GM18499 (cell line): ENCODE measurements around the gene MCM7.
"Not testable (repeated sequence)": the region's sequence is repeated elsewhere in the genome, so short reads cannot be mapped to it uniquely, and the experiment has no call there.

Source experiments
- ATAC-seq: cut with Tn5 transposase; IDR thresholded peaks from one replicate; pipeline ENCODE4 v1.9.1; 2021; ENCODE audit warnings: moderate number of reproducible peaks; ENCODE audit not compliant: insufficient read depth, unreplicated experiment

Gene MCM7

DNA sequence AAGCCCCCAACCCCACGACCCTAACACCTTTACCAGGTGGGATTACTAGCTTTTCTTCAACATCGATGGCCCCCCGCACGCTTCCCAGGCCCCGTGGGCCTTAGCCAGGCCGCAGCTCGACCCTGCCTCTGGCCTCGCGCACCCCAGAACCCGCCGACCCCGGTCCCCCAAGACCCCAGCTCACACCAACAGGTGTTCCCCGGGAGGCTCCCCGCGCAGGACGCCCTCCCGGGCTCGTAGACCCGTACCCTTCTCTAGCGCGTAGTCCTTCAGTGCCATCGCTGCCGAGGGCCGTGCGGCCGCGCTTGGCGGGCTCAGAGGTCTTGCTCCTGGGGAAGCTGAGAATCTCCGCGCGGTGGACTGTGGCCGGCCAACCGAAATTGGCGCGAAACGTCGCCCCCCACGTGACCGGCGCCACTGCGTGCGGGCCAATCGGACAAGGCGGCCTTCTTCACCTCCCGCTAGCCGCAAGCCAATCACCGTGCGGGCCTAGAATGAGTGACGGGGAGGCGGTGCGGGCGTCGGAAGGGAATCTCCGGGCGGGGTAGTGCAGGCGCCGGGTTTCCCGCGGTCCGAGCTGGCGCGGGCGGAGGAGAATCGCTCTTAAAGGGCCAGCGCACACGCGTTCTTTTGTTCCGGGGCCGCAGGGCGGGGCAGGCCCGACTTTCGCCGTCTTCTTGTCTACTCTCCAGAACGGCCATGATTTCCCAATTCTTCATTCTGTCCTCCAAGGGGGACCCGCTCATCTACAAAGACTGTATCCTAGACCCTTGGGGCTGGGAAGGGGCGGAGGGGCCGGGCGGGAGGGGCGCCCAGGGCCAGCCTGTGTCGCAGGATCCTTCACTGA, at the start of gene MCM7, which contains the start of gene AP4M1:
Gene MCM7 (minus strand): TSS at position 382 of the 847 bp plus-strand sequence. CDS start 103 bp downstream, at position 279.
Gene AP4M1 (plus strand): TSS at position 628 of the 847 bp plus-strand sequence. CDS start 72 bp downstream, at position 700.
- peak; percentile 49 for ATAC-seq

DNA sequence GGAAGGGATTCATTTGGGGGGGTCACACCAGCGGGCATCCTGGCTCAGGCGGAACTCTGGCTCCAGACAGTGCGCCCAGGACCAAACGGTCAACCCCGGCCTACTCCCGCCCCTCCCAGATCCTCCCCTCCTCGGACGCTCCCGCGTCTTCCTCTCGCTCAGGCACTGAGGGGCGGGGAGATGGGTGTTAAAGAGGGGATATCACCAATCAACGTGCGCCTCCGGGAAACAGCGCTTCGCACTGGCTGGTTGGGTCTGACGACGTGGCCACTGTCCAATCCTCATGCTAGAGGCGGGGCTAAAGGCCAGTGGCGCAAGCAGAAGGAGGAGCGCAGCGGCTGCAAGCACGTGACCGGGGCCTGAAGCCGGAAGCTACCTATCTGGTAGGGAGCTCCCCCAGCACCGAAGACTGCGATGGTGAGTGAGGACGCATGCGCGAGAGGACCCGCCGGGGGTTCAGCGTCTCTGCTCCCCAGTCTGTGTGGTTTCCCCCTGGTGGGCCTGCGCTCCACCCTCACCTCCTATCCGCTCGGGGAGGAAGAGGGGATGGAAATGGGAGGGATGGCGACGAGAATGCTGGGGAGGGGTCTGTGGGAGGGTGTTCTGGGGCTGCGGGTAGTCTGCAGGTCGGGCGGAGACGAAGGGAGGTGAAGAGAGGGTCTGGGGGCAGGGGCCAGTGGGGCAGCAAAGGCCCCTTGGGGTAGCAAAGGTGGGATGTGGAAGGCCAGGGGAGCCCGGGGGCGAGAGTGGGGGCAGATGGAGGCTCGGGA, 47.5 kb upstream of the MCM7 start, which contains the start of gene LAMTOR4:
Gene LAMTOR4 (plus strand): TSS at position 360 of the 770 bp plus-strand sequence. CDS start 55 bp downstream, at position 415.
- ATAC-seq = peak; percentile 97

- no peak for ATAC-seq
Measured at GRCh38 chr7:100148225-100148558, 47.0 kb upstream of the MCM7 start.

DNA sequence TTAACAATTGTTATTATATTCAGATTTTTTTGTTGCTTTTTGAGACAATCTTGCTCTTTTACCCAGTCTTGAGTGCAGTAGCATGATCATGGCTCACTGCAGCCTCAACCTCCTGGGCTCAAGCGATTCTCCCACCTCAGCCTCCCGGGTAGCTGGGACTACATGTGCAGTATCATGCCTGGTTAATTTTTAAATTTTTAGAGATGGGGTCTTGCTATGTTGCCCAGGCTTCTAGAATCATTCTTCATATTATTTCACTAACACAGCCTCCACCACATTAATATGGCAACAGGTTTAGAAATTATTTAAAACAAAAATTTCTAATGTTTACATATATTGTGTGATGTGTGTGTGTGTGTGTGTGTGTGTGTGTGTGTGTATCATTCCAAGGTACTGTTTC, 46.1 kb upstream of the MCM7 start:
- ATAC-seq = no peak

GRCh38 chr7:100146350-100146749, 45.2 kb upstream of the MCM7 start:
- not testable (repeated sequence) for ATAC-seq

DNA sequence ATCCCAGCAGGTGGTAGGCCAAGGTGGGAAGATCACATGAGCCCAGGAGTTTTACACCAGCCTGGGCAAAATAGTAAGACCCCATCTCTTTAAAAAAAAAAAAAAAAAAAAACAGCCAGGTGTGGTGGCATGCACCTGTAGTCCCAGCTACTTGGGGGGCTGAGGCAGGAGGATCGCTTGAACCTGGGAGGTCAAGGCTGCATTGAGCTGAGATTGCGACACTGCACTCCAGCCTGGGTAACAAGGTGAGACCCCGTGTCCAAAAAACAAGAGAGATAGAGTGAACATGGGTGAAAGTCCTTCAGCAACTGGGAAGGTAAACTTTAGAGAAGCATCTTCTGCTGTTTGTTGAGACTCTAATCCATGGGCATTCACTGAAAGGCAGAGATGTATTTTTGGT, 41.3 kb upstream of the MCM7 start:
- no peak for ATAC-seq

- no peak for ATAC-seq
Measured at GRCh38 chr7:100141555-100141949, 40.4 kb upstream of the MCM7 start.

DNA sequence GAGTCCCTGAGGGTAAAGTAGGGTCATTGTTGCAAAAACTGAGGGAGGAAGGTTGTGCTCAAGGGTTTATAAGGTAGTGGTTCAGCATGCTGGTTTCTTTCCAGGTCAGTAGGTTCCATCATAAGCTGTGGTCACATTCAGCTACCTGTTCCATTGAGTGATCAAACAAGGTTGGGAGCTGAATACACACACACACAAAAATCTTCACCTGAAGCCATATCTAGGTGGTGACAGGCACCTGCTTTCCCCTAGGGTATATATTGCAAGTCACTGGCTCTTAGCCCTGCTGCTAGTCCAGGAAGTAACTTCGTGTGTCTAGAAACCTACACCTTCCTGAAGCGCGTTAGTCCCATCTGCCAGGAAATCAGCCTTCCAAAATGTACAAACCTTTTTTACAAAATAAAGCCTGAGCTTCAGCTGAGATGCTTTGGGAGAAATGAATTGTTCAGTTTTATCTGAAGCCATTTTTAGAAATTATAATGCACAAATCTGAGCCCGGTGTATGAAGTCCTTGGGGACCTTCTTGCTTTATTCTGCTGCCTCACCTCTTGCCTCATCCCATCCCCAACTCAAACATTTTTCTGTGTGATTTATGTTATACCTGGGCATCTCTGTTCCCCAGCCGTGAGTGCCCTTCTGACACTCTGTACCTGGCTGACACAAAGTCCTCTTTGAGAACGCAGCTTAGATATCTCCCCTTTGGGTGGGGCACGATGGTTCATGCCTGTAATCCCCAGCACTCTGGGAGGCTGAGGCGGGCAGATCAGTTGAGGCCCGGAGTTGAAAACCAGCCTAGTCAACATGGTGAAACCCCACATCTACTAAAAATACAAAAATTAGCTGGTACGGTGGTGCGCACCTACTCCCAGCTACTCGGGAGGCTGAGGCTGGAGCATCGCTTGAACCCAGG, 36.9 kb upstream of the MCM7 start:
- ATAC-seq = no peak

- ATAC-seq = no peak
Measured at GRCh38 chr7:100132697-100133151, 31.5 kb upstream of the MCM7 start.

DNA sequence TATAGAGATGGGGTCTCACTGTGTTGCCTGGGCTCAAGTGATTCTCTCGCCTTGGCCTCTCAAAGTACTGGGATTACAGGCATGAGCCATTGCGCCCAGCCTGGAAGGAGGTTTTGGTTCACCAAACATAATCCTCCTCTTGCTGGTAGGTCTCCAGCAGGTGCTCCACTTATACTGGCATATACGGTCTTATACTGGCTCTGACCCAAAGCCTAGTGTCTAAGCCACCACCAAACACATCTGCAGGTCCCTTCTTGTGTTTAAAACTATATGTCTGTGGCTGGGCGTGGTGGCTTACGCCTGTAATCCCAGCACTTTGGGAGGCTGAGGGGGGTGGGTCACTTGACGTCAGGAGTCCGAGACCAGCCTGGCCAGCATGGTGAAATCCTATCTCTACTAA, 30.9 kb upstream of the MCM7 start:
- ATAC-seq = no peak

DNA sequence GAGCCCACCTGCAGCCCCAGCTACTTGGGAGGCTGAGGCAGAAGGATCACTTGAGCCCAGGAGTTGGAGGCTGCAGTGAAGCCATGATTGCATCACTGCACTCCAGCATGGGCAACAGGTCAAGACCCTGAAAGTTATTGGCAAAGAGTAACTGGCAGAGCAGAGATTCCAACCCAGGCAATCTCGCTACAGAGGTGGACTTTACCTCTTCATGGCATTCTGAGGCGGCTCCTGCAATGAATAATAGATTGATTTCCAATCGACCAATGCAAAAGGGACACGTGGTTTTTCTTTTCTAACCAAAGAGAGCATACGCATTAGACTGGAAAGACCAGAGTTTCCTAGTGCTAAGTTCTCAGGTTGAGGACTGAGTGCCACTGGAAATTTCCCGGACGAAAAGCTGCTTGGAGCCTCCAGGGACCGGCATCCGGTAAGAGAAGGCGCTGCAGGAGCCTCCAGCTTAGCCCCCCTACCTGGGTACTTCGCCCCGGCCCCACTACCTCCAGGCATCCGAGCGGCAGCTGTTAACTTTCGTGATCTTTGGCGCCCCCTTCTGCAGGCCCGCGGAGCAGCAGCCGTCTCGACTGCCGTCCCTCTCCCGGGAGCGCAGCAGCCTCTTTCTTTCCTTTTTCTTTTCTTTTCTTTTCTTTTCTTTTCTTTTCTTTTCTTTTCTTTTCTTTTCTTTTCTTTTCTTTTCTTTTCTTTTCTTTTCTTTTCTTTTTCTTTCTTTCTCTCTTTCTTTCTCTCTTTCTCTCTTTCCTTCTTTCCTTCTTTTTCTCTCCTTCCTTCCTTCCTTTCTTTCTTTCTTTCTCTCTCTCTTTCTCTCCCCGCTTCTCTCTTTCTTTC, 29.6 kb upstream of the MCM7 start:
- ATAC-seq = no peak

GRCh38 chr7:100130220-100130607, 29.0 kb upstream of the MCM7 start:
- not testable (repeated sequence) for ATAC-seq

GRCh38 chr7:100128637-100128963, 27.4 kb upstream of the MCM7 start:
- ATAC-seq = no peak

GRCh38 chr7:100127866-100128636, 26.9 kb upstream of the MCM7 start:
- ATAC-seq = no peak

DNA sequence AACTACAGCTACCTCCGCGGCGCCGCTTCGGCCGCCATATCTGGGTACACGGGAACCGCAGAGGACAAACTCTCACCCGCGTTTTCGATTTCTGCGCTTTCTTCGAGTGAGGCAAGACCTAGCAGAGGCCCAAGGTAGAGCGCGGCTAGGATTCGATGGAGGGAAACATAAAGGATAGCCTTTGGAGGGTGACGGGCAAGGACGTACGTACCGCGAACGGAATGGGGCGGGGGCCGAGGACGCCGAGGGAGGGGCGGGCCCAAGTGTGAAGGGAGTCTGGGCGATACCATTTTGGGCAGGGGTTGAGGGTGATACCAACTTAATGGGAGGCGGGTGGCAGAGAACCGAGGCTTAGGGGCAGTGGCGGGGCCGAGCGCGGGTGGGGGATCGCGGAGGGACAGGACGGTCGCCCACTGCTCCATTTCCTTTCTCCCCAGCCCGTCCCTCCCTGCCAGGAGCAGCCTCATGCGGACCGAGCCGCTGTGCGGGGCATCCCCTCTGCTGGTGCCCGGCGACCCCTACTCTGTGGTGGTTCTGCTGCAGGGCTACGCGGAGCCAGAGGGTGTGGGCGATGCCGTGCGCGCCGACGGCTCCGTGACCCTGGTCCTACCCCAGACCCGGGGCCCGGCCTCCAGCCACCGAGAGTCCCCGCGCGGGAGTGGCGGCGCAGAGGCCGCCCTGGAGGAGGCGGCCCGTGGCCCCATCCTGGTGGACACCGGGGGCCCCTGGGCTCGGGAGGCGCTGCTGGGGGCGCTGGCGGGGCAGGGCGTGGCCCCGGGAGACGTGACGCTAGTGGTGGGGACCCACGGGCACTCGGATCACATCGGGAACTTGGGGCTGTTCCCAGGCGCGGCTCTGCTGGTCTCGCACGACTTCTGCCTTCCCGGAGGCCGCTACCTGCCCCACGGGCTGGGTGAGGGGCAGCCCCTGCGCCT, 26.0 kb upstream of the MCM7 start, which contains the start of gene MBLAC1:
Gene MBLAC1 (plus strand): TSS at position 37 of the 935 bp plus-strand sequence. CDS start 429 bp downstream, at position 466.
- ATAC-seq = no peak

- no peak for ATAC-seq
Measured at GRCh38 chr7:100126239-100126930, 25.2 kb upstream of the MCM7 start.
